ENCODE measurements around the gene RTF2. TPM values are rescaled to one million over a fixed set of nuclear protein-coding genes. Genes with fewer than 3 reads are reported as not detected.

RTF2 gene
- polyA plus RNA-seq, 1 donor (not counting 4 experiments of a cell fraction or from before 2014, with no cell fraction given) = 63.4 TPM

DNA sequence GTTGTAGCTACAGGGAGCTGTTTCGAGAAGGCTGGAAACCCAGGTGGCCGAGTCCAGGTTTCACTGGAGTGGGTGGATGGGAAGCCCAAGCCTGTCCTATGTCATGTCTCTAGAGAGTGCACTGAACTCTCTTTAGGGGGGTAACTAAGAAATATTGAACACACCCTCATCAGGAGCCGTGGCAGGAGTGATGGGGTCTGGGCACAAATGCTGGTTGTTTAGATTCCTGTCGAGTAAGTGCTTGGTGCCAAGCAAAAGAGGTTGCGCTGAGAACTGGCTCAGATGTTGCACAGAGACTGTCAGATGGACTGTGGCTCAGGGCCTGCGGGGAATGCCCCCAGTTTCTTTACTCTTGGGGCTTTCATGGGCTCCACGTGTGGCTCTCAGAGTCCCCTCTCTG is 48.8 kb downstream of the RTF2 start:
- Histone ChIP-seq H4K20me1 (ENCODE audit: control insufficient read depth, extremely low read depth, insufficient read depth, low read length) (no peaks in the 10 kb centered on the region), H3K4me1 (ENCODE audit: control insufficient read depth, extremely low read depth, insufficient read depth, low read length) (no peaks in the 10 kb centered on the region), H3K9ac (ENCODE audit: control insufficient read depth, extremely low read depth, insufficient read depth, low read length) (no peak overlapping the region), H3K27ac (ENCODE audit: control insufficient read depth, insufficient read depth, low read length) (no peak overlapping the region), H3K9me1 (ENCODE audit: control insufficient read depth, extremely low read depth, insufficient read depth, low read length) (no peaks in the 10 kb centered on the region), H2AFZ (ENCODE audit: control insufficient read depth, low read length) (no peak overlapping the region), H3K4me3 (ENCODE audit: control insufficient read depth in 2 of 3, extremely low read depth in 1 of 3, insufficient read depth in 2 of 3, low read depth in 1 of 3, low read length in 3 of 3) (no peak overlapping the region), H3K79me2 (ENCODE audit: control insufficient read depth, insufficient read depth, low read length) (no peaks in the 10 kb centered on the region), H3K9me3 (ENCODE audit: control insufficient read depth, low read depth, low read length) (no peaks in the 10 kb centered on the region), H3K4me2 (ENCODE audit: control insufficient read depth, extremely low read depth, insufficient read depth, low read depth, low read length) (no peak overlapping the region), H3K27me3 (ENCODE audit: control insufficient read depth, extremely low read depth, insufficient read depth, low read length) (no peaks in the 10 kb centered on the region), H3K36me3 (ENCODE audit: control insufficient read depth in 2 of 2, extremely low read depth in 1 of 2, insufficient read depth in 2 of 2, low read length in 2 of 2) (peaks cover 0 to 21% of the 10 kb centered on the region in 2 experiments)
- FAIRE-seq (no peak), DNase-seq (ENCODE audit: low read depth, low spot score) (no peak)
- dilution Hi-C loops (cut with MboI; ENCODE audit: extremely low pct_ligation_motif_present, low sequenced_read_pairs) = no loop called here
- TF ChIP-seq EZH2 (IDR thresholded peaks at IDR 0.05; ENCODE audit: low read length) = no peak
- TF ChIP-seq, protein P1, sequence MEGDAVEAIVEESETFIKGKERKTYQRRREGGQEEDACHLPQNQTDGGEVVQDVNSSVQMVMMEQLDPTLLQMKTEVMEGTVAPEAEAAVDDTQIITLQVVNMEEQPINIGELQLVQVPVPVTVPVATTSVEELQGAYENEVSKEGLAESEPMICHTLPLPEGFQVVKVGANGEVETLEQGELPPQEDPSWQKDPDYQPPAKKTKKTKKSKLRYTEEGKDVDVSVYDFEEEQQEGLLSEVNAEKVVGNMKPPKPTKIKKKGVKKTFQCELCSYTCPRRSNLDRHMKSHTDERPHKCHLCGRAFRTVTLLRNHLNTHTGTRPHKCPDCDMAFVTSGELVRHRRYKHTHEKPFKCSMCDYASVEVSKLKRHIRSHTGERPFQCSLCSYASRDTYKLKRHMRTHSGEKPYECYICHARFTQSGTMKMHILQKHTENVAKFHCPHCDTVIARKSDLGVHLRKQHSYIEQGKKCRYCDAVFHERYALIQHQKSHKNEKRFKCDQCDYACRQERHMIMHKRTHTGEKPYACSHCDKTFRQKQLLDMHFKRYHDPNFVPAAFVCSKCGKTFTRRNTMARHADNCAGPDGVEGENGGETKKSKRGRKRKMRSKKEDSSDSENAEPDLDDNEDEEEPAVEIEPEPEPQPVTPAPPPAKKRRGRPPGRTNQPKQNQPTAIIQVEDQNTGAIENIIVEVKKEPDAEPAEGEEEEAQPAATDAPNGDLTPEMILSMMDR (optimal IDR thresholded peaks at IDR 0.05 in 1 of 3, IDR thresholded peaks at IDR 0.05 in 1 of 3, conservative IDR thresholded peaks at IDR 0.05 in 1 of 3; ENCODE audit: extremely low read depth in 1 of 3, insufficient read depth in 2 of 3, low read length in 3 of 3) = no peak

- no peaks in the 10 kb centered on the region for H3K79me2 ChIP-seq (ENCODE audit: control insufficient read depth, insufficient read depth, low read length)
- no peaks in the 10 kb centered on the region for H3K9me1 ChIP-seq (ENCODE audit: control insufficient read depth, extremely low read depth, insufficient read depth, low read length)
- no peaks in the 10 kb centered on the region for H3K27me3 ChIP-seq (ENCODE audit: control insufficient read depth, extremely low read depth, insufficient read depth, low read length)
- peaks cover 0 to 21% of the 10 kb centered on the region in 2 experiments for H3K36me3 ChIP-seq (ENCODE audit: control insufficient read depth in 2 of 2, extremely low read depth in 1 of 2, insufficient read depth in 2 of 2, low read length in 2 of 2)
- FAIRE-seq = no peak
- H3K9ac ChIP-seq (ENCODE audit: control insufficient read depth, extremely low read depth, insufficient read depth, low read length) = no peak overlapping the region
- no peak overlapping the region for H2AFZ ChIP-seq (ENCODE audit: control insufficient read depth, low read length)
- TF ChIP-seq EZH2 (IDR thresholded peaks at IDR 0.05; ENCODE audit: low read length) = no peak
- TF ChIP-seq, protein P1 (optimal IDR thresholded peaks at IDR 0.05 in 1 of 3, IDR thresholded peaks at IDR 0.05 in 1 of 3, conservative IDR thresholded peaks at IDR 0.05 in 1 of 3; ENCODE audit: extremely low read depth in 1 of 3, insufficient read depth in 2 of 3, low read length in 3 of 3) = no peak
- no peak overlapping the region for H3K4me2 ChIP-seq (ENCODE audit: control insufficient read depth, extremely low read depth, insufficient read depth, low read depth, low read length)
- no peak for DNase-seq (ENCODE audit: low read depth, low spot score)
- H4K20me1 ChIP-seq (ENCODE audit: control insufficient read depth, extremely low read depth, insufficient read depth, low read length) = no peaks in the 10 kb centered on the region
- dilution Hi-C loops (cut with MboI; ENCODE audit: extremely low pct_ligation_motif_present, low sequenced_read_pairs) = no loop called here
- H3K4me1 ChIP-seq (ENCODE audit: control insufficient read depth, extremely low read depth, insufficient read depth, low read length) = no peaks in the 10 kb centered on the region
- no peak overlapping the region for H3K4me3 ChIP-seq (ENCODE audit: control insufficient read depth in 2 of 3, extremely low read depth in 1 of 3, insufficient read depth in 2 of 3, low read depth in 1 of 3, low read length in 3 of 3)
- H3K9me3 ChIP-seq (ENCODE audit: control insufficient read depth, low read depth, low read length) = no peaks in the 10 kb centered on the region
- no peak overlapping the region for H3K27ac ChIP-seq (ENCODE audit: control insufficient read depth, insufficient read depth, low read length)
Measured at GRCh38 chr20:56517641-56518040, 49.2 kb downstream of the RTF2 start.
